WI38 (cell line): Measurements from ENCODE around the gene TMEM201.

Experiments used
- H3K4me3 ChIP-seq: 2 replicates; pipeline ENCODE4 v1.5.1; 2011; ENCODE audit warnings: low read depth, mild to moderate bottlenecking, control low read depth, low read length
- CTCF ChIP-seq: IDR thresholded peaks from 2 replicates; pipeline ENCODE4 v1.5.1; 2012; ENCODE audit warnings: low read depth, mild to moderate bottlenecking, control low read depth, low read length

Gene TMEM201

DNA sequence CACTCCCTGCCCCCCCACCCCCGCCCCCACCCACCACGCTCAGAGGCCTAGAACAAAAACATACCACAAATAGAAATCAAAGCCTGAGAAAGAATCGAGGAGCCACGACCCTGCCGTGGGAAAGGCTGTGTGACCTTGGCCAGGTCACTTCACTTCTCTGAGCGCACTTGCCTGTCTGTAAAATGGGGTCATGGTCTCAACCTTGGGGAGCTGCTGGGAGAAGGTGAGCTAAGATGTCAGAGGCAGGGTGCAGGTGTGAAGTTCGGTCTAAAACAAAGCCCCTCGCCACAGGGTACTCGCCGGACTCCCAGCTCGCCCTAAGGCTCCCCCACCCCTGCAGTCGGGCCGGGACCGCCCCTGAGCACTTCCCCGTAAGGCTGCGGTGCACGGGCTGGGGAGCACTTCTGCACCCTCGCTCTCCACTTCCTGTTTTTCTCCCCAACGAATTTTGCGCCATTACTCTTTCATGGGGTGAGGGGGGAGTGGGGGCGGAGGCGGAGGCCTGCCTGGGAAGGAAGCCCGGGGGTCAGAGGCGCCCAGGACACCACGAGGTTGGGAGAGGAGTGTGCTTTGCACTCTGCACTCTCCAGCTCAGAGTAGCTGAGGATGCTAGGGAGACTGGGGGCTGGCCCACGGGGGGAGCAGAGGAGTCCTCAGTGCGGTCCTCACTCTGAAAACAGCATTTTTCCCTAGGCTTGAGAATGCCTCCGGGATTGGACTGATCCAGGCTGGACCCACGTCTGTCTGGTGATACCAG, 40.9 kb downstream of the TMEM201 start:
- H3K4me3 ChIP-seq, result no peak overlapping the region
- no peak for TF ChIP-seq CTCF

GRCh38 chr1:9630331-9631111, 41.8 kb downstream of the TMEM201 start:
- no peak for TF ChIP-seq CTCF
- no peak overlapping the region for H3K4me3 ChIP-seq

GRCh38 chr1:9631613-9632012, 42.9 kb downstream of the TMEM201 start:
- no peak for TF ChIP-seq CTCF
- no peak overlapping the region for H3K4me3 ChIP-seq

GRCh38 chr1:9633493-9633892, 44.8 kb downstream of the TMEM201 start:
- no peak overlapping the region for H3K4me3 ChIP-seq
- TF ChIP-seq CTCF, result no peak

GRCh38 chr1:9634582-9634981, 45.9 kb downstream of the TMEM201 start:
- TF ChIP-seq CTCF, result no peak
- H3K4me3 ChIP-seq, result no peak overlapping the region

DNA sequence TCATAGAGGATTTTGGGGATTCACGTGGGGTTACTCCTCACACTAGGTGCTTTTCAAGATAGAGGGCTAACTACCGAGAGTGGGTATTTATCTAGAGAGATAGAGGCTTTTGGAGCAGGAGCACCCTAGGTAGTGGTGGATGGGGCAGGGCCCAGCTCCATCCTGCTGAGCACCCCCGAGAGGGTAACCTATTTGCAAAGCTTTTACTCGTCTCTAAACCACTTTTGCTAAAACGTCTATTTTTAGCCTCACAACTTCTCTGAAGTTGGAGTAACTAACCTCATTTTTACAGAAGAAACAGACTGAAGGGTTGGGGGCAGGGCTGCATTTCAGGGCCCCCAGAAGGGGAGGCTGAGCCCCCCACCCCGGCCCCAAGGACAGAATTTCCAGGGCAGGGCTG, 50.5 kb downstream of the TMEM201 start:
- H3K4me3 ChIP-seq, result no peak overlapping the region
- no peak for TF ChIP-seq CTCF
